ENCODE results near the gene PRKG1.

DNA sequence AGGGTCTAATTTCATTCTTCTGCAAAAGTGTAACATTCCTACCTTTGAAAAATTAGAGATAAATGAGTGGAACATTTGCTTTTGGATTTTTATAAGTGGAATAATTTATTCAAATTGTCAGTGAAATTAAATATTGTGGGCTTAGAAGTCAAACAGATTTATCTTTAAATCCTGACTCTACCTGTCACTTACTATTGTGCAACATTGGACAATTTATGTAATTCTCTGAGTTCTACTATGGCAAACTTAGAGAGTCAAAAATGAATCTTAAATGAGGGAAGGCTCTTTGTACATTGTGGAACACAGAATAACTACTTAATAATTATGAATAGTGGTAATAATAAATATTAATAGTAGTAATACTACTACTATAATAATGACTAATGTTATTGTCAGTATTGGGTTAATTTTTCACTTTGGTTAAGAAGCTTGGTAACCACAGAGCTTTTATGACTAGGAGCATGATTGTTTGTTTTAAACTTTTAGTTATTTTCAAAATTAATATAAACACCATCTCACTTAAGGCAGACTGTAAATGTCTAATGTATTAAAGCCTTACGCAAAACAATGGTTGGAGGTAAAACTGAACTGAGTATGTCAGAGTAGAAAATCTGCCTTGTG lies 70.0 kb downstream of the PRKG1 start:
- TF ChIP-seq, protein P1, sequence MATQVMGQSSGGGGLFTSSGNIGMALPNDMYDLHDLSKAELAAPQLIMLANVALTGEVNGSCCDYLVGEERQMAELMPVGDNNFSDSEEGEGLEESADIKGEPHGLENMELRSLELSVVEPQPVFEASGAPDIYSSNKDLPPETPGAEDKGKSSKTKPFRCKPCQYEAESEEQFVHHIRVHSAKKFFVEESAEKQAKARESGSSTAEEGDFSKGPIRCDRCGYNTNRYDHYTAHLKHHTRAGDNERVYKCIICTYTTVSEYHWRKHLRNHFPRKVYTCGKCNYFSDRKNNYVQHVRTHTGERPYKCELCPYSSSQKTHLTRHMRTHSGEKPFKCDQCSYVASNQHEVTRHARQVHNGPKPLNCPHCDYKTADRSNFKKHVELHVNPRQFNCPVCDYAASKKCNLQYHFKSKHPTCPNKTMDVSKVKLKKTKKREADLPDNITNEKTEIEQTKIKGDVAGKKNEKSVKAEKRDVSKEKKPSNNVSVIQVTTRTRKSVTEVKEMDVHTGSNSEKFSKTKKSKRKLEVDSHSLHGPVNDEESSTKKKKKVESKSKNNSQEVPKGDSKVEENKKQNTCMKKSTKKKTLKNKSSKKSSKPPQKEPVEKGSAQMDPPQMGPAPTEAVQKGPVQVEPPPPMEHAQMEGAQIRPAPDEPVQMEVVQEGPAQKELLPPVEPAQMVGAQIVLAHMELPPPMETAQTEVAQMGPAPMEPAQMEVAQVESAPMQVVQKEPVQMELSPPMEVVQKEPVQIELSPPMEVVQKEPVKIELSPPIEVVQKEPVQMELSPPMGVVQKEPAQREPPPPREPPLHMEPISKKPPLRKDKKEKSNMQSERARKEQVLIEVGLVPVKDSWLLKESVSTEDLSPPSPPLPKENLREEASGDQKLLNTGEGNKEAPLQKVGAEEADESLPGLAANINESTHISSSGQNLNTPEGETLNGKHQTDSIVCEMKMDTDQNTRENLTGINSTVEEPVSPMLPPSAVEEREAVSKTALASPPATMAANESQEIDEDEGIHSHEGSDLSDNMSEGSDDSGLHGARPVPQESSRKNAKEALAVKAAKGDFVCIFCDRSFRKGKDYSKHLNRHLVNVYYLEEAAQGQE (IDR thresholded peaks at IDR 0.05; ENCODE audit: unreplicated experiment): no peak
- TF ChIP-seq, protein P2, sequence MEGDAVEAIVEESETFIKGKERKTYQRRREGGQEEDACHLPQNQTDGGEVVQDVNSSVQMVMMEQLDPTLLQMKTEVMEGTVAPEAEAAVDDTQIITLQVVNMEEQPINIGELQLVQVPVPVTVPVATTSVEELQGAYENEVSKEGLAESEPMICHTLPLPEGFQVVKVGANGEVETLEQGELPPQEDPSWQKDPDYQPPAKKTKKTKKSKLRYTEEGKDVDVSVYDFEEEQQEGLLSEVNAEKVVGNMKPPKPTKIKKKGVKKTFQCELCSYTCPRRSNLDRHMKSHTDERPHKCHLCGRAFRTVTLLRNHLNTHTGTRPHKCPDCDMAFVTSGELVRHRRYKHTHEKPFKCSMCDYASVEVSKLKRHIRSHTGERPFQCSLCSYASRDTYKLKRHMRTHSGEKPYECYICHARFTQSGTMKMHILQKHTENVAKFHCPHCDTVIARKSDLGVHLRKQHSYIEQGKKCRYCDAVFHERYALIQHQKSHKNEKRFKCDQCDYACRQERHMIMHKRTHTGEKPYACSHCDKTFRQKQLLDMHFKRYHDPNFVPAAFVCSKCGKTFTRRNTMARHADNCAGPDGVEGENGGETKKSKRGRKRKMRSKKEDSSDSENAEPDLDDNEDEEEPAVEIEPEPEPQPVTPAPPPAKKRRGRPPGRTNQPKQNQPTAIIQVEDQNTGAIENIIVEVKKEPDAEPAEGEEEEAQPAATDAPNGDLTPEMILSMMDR (conservative IDR thresholded peaks at IDR 0.05; ENCODE audit: low read depth in 2 of 2): no peak
- TF ChIP-seq POLR2AphosphoS5 (IDR thresholded peaks at IDR 0.05; ENCODE audit: low read depth): no peak
- no peak for TF ChIP-seq ZNF331 (CRISPR knock-in tag; IDR thresholded peaks at IDR 0.05; ENCODE audit: low read depth)
- TF ChIP-seq EZH2 (IDR thresholded peaks at IDR 0.05; ENCODE audit: low read depth, unreplicated experiment): no peak
- no peak for TF ChIP-seq EZH2phosphoT487 (IDR thresholded peaks at IDR 0.05; ENCODE audit: unreplicated experiment)

All from GM23338 (cell line).